ENCODE data around the gene GJD3. TPM values are rescaled to one million over a fixed set of nuclear protein-coding genes. Genes with fewer than 3 reads are reported as not detected.
"Not testable (repeated sequence)": the region's sequence is repeated elsewhere in the genome, so short reads cannot be mapped to it uniquely, and the experiment has no call there.

GJD3 gene
- under 1 TPM in 1 of 12 donors, not detected in 11; 0.26 TPM for polyA plus RNA-seq (ENCODE audit: insufficient read length in 12 of 12)
- long read RNA-seq, donor 1, partial matches to known transcripts: 0 of 3 reads
- long read RNA-seq, donor 1, other reads (novel, unspliced or antisense): 0 of 3 reads
- long read RNA-seq, donor 2, partial matches to known transcripts: 0 of 1 reads
- long read RNA-seq, donor 2, other reads (novel, unspliced or antisense): 0 of 1 reads
- long read RNA-seq, donor 3: 0 reads
- long read RNA-seq, donor 4, partial matches to known transcripts: 0 of 1 reads
- long read RNA-seq, donor 4, other reads (novel, unspliced or antisense): 0 of 1 reads
- long read RNA-seq, donor 5, partial matches to known transcripts: 0 of 1 reads
- long read RNA-seq, donor 5, other reads (novel, unspliced or antisense): 0 of 1 reads
- long read RNA-seq, donor 6, transcript GJD3-201 (1 exons, 885 nt): major isoform, 5 of 5 reads
- long read RNA-seq, donor 6, partial matches to known transcripts: 0 of 5 reads
- long read RNA-seq, donor 6, other reads (novel, unspliced or antisense): 0 of 5 reads
- long read RNA-seq, donor 7: 0 reads
- long read RNA-seq, donor 8, partial matches to known transcripts: 0 of 1 reads
- long read RNA-seq, donor 8, other reads (novel, unspliced or antisense): 0 of 1 reads
- long read RNA-seq, donor 9: 0 reads
- long read RNA-seq, donor 10, partial matches to known transcripts: 0 of 3 reads
- long read RNA-seq, donor 10, other reads (novel, unspliced or antisense): 0 of 3 reads
- long read RNA-seq, donor 11, partial matches to known transcripts: 0 of 1 reads
- long read RNA-seq, donor 11, other reads (novel, unspliced or antisense): 0 of 1 reads

- DNase-seq: no peak
Observed at GRCh38 chr17:40364121-40364861, at the start of gene GJD3. Gene GJD3, minus strand, starts transcription at chr17:40364737. Its CDS starts 922 bp downstream, at chr17:40363815.

GRCh38 chr17:40414312-40414711 lies 49.8 kb upstream of the GJD3 start:
- DNase-seq: not testable (repeated sequence)

GRCh38 chr17:40412880-40413279 lies 48.3 kb upstream of the GJD3 start:
- DNase-seq: no peak

- DNase-seq: no peak
Observed at GRCh38 chr17:40411821-40412220, 47.3 kb upstream of the GJD3 start.

GRCh38 chr17:40410082-40410481 lies 45.5 kb upstream of the GJD3 start:
- no peak for DNase-seq

- DNase-seq: not testable (repeated sequence)
Observed at GRCh38 chr17:40409540-40409939, 45.0 kb upstream of the GJD3 start.

- no peak for DNase-seq
Observed at GRCh38 chr17:40407460-40407859, 42.9 kb upstream of the GJD3 start.

- no peak for DNase-seq
Observed at GRCh38 chr17:40404003-40404402, 39.5 kb upstream of the GJD3 start.

- DNase-seq: no peak
Observed at GRCh38 chr17:40402668-40403067, 38.1 kb upstream of the GJD3 start.

GRCh38 chr17:40399185-40399584 lies 34.6 kb upstream of the GJD3 start:
- DNase-seq: peak; percentile 60

- not testable (repeated sequence) for DNase-seq
Observed at GRCh38 chr17:40386555-40386954, 22.0 kb upstream of the GJD3 start.

GRCh38 chr17:40382251-40382650 lies 17.7 kb upstream of the GJD3 start:
- DNase-seq: no peak

GRCh38 chr17:40378966-40379365 lies 14.4 kb upstream of the GJD3 start:
- no peak for DNase-seq

GRCh38 chr17:40377832-40378231 lies 13.3 kb upstream of the GJD3 start:
- DNase-seq: no peak

- DNase-seq: not testable (repeated sequence)
Observed at GRCh38 chr17:40376541-40376940, 12.0 kb upstream of the GJD3 start.

- not testable (repeated sequence) for DNase-seq
Observed at GRCh38 chr17:40375786-40376185, 11.2 kb upstream of the GJD3 start.

- DNase-seq: no peak
Observed at GRCh38 chr17:40374821-40375498, 10.4 kb upstream of the GJD3 start.

GRCh38 chr17:40373999-40374398 lies 9.5 kb upstream of the GJD3 start:
- DNase-seq: no peak

- no peak for DNase-seq
Observed at GRCh38 chr17:40373324-40373723, 8.8 kb upstream of the GJD3 start.

GRCh38 chr17:40372644-40373043 lies 8.1 kb upstream of the GJD3 start:
- DNase-seq: not testable (repeated sequence)

GRCh38 chr17:40372031-40372430 lies 7.5 kb upstream of the GJD3 start:
- no peak for DNase-seq
